HEK293T (cell line): ENCODE results near the gene FXN.

ENCODE experiments used
- ARNT ChIP-seq: fragments of 450-650 bp; IDR thresholded peaks from 2 replicates; pipeline ENCODE4 v1.6.1; 2017; ENCODE audit warnings: mild to moderate bottlenecking
- BHLHE40 ChIP-seq: fragments of 450-650 bp; IDR thresholded peaks from 2 replicates; pipeline ENCODE4 v1.6.1; 2016; ENCODE audit warnings: mild to moderate bottlenecking, moderate library complexity, borderline replicate concordance
- ELF4 ChIP-seq: fragments of 450-650 bp; IDR thresholded peaks from 2 replicates; pipeline ENCODE4 v1.6.1; 2017; ENCODE audit warnings: antibody characterized with exemption
- FOXA1 ChIP-seq: fragments of 450-650 bp; IDR thresholded peaks from 2 replicates; pipeline ENCODE4 v1.6.1; 2016; ENCODE audit warnings: mild to moderate bottlenecking
- FOXK2 ChIP-seq: fragments of 450-650 bp; IDR thresholded peaks from 2 replicates; pipeline ENCODE4 v1.6.1; 2016; ENCODE audit warnings: mild to moderate bottlenecking
- FOXM1 ChIP-seq: fragments of 450-650 bp; IDR thresholded peaks from 2 replicates; pipeline ENCODE4 v1.6.1; 2017; ENCODE audit warnings: mild to moderate bottlenecking, borderline replicate concordance
- SP1 ChIP-seq: fragments of 450-650 bp; IDR thresholded peaks from 2 replicates; pipeline ENCODE4 v1.6.1; 2017
- SUZ12 ChIP-seq: fragments of 450-650 bp; IDR thresholded peaks from 2 replicates; pipeline ENCODE4 v1.6.1; 2016; ENCODE audit warnings: mild to moderate bottlenecking
- TARDBP ChIP-seq: fragments of 450-650 bp; IDR thresholded peaks from 2 replicates; pipeline ENCODE4 v1.6.1; 2016
- TF ChIP-seq, protein P1 (sequence below): fragments of 450-650 bp; IDR thresholded peaks from 2 replicates; pipeline ENCODE4 v1.6.1; 2016

DNA sequence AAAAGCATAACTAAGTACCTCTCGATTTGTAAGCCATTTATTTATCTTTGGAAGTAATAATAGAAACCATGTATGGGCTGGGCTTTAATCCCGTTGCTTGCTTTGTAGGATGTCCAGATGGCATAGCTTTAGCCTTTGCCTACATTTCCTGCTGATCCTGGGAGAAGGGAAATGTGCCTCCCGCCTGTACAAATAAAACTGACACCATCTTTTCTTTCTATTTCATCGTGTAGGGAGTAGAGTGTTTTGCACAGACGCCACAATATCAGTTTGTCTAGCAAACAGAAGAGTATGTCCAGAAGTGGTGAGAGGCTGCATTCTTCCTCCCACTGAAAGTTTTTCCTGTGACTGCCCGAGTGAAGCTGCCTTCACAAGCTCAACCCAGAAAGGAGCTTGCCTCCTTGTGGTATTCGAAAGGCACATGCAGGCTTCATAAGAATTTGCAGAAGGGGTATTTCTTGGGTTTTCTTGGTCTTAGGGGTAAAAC lies 113.8 kb downstream of the FXN start:
- no peak for TF ChIP-seq FOXK2
- TF ChIP-seq FOXM1 = no peak
- TF ChIP-seq, protein P1, sequence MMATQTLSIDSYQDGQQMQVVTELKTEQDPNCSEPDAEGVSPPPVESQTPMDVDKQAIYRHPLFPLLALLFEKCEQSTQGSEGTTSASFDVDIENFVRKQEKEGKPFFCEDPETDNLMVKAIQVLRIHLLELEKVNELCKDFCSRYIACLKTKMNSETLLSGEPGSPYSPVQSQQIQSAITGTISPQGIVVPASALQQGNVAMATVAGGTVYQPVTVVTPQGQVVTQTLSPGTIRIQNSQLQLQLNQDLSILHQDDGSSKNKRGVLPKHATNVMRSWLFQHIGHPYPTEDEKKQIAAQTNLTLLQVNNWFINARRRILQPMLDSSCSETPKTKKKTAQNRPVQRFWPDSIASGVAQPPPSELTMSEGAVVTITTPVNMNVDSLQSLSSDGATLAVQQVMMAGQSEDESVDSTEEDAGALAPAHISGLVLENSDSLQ = no peak
- TF ChIP-seq SUZ12 = no peak
- TF ChIP-seq FOXA1 = no peak
- TF ChIP-seq TARDBP = no peak
- no peak for TF ChIP-seq SP1
- TF ChIP-seq ARNT = no peak
- TF ChIP-seq BHLHE40 = no peak
- no peak for TF ChIP-seq ELF4
